ENCODE measurements around the gene GOSR2.

- no peak for TF ChIP-seq CTCF (IDR thresholded peaks at IDR 0.05; ENCODE audit: poor library complexity, severe bottlenecking)
- TF ChIP-seq EZH2 (IDR thresholded peaks at IDR 0.05; ENCODE audit: borderline replicate concordance, insufficient read depth, low read length, poor library complexity, severe bottlenecking), result no peak
- no peak for TF ChIP-seq MXI1 (conservative IDR thresholded peaks at IDR 0.05; ENCODE audit: poor library complexity, severe bottlenecking)
Observed at GRCh38 chr17:46903762-46904672, 18.9 kb upstream of the GOSR2 start.

Data from neural cell (in vitro differentiated cells).